Left lobe of liver (tissue), 2 donors: ENCODE results near the gene PRR20G. TPM values are rescaled to one million over a fixed set of nuclear protein-coding genes. Genes with fewer than 3 reads are reported as not detected.

Experiments used
- ATAC-seq: fragments of 200-7000 bp; cut with Tn5 transposase; one replicate; pipeline ENCODE4 v1.9.1; 2020; ENCODE audit warnings: mild to moderate bottlenecking, moderate library complexity
- DNase-seq: peaks from one replicate; pipeline ENCODE4 v3.0.0-alpha.2; 2020; ENCODE audit warnings: low spot score
- total RNA-seq: library from RNA; stranded (reverse); gene quantifications from one replicate; pipeline ENCODE4 v1.2.1, GENCODE V29; 2021
- donor health status: DM: no; HTN: no; CAD: no; lungs with moderate emphysema.
- donor health status: DM: no; HTN: yes; CAD: no.

Gene PRR20G
- total RNA-seq, 1 donor from 2014 or later = not detected

DNA sequence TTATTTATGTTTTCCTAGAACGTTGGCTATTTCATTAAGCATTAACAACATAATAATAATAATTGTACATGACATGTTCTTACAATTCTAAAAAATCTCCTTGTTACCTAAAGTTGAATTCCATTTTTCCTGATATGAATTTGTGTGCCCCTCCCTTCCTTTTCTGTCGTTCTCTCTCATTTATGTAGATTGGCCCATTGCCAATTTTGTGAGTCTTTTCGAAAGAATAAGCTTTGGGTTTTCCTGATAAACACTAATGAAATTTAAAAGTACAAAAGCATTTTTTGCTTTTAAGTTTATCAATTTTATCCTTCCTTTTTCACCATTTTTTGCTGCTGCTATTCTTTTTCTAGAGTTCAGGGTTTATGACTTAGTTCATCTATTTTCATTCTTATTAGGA lies 50.0 kb downstream of the PRR20G start:
- no peak for DNase-seq
- no peak for ATAC-seq

DNA sequence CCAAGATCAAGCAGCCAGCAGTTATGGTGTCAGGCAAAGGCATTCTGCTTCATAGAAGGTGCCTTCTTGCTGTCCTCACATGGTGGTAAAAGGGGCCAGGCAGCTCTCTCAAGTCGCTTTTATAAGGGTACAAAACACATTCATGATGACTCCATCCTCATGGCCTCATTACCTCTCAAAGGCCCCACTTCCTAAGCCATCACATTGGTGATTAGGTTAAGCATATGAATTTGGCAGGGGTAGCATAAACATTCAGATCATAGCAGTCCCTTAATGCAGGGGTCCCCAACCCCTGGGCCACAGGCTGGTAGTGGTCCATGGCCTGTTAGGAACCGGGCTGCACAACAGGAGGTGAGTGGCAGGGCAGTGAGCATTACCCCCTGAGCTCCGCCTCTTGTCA lies 52.1 kb downstream of the PRR20G start:
- DNase-seq (no peak), ATAC-seq (no peak)

DNA sequence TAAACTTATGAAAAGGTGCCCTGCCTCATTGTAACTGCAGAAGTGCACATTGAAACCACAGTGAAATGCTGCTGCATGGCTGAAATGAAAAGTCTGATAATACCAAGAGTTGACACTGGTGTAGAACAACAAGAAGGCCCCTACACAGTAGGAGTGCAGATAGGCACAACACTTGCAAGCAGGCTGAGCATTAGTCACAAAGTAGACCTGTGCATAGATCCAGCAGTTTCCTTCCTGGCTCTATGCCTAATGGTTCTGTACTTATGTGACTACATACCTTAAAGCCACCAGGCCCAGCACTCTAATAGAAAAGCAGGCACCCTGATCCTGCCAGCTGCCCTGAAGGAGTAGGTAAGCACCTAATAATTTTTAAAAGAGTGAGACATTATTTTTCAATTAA lies 53.1 kb downstream of the PRR20G start:
- ATAC-seq = no peak
- DNase-seq = no peak

Other genes with a start within 250 kb of the PRR20G start
- gene PRR23E, start 94.9 kb downstream of the PRR20G start, total RNA-seq = not detected